HepG2 (cell line): ENCODE measurements around the gene FGF19. TPM values are rescaled to one million over a fixed set of nuclear protein-coding genes. Genes with fewer than 3 reads are reported as not detected.

ENCODE experiments used
- BHLHE40 ChIP-seq: IDR thresholded peaks from 2 replicates; pipeline ENCODE4 v1.6.1; 2011; ENCODE audit warnings: low read length, improper control_type of control experiment
- CCDC6 ChIP-seq: sonication (generic); formaldehyde crosslinking; IDR thresholded peaks from 2 replicates; pipeline ENCODE4 v1.8.1; 2022; ENCODE audit warnings: mild to moderate bottlenecking, missing genetic modification reagents, moderate library complexity
- DR1 ChIP-seq: sonication (generic); formaldehyde crosslinking; IDR thresholded peaks from 2 replicates; pipeline ENCODE4 v1.8.0; 2021; ENCODE audit warnings: mild to moderate bottlenecking, missing genetic modification reagents, inconsistent platforms
- HOXA9 ChIP-seq: sonication (generic); formaldehyde crosslinking; IDR thresholded peaks from 2 replicates; pipeline ENCODE4 v1.8.1; 2022; ENCODE audit warnings: missing genetic modification reagents, mild to moderate bottlenecking, moderate library complexity, borderline replicate concordance
- MAFF ChIP-seq: IDR thresholded peaks from 2 replicates; pipeline ENCODE4 v1.6.1; 2011; ENCODE audit warnings: low read depth, low read length, improper control_type of control experiment
- NCOR1 ChIP-seq: fragments of 200-600 bp; sonication (generic); IDR thresholded peaks from 2 replicates; pipeline ENCODE4 v1.7.0; 2017; ENCODE audit warnings: antibody characterized with exemption, low read length, borderline replicate concordance
- NR0B2 ChIP-seq: sonication (generic); formaldehyde crosslinking; IDR thresholded peaks from 2 replicates; pipeline ENCODE4 v1.4.0; 2020; ENCODE audit warnings: mild to moderate bottlenecking, missing genetic modification reagents
- PPARG ChIP-seq: conservative IDR thresholded peaks from 2 replicates; pipeline ENCODE4 v1.6.1; 2016; ENCODE audit warnings: missing biosample characterization, missing genetic modification reagents
- PRPF4 ChIP-seq: fragments of 200-400 bp; formaldehyde crosslinking; IDR thresholded peaks from 2 replicates; pipeline ENCODE4 v1.6.1; 2016; ENCODE audit warnings: low read length, low read depth; ENCODE audit not compliant: poor library complexity, severe bottlenecking
- REST ChIP-seq, 2 experiments: IDR thresholded peaks; 2 replicates each; pipeline ENCODE4 v1.6.1; 2011 to 2012; ENCODE audit warnings: low read length in 2 of 2, borderline replicate concordance in 1 of 2, low read depth in 1 of 2, mild to moderate bottlenecking in 1 of 2, moderate library complexity in 1 of 2
- SNAI1 ChIP-seq: sonication (generic); formaldehyde crosslinking; IDR thresholded peaks from 2 replicates; pipeline ENCODE4 v1.5.0; 2020; ENCODE audit warnings: mild to moderate bottlenecking, missing genetic modification reagents, borderline replicate concordance
- SNRNP70 ChIP-seq: fragments of 200-400 bp; formaldehyde crosslinking; IDR thresholded peaks from 2 replicates; pipeline ENCODE4 v1.6.1; 2017; ENCODE audit warnings: mild to moderate bottlenecking, low read depth, low read length, moderate library complexity
- SOX5 ChIP-seq: IDR thresholded peaks from 2 replicates; pipeline ENCODE4 v1.6.1; 2016; ENCODE audit warnings: borderline replicate concordance
- TEAD2 ChIP-seq: sonication (generic); formaldehyde crosslinking; IDR thresholded peaks from 2 replicates; pipeline ENCODE4 v1.9.0; 2021; ENCODE audit warnings: missing genetic modification reagents
- ZNF260 ChIP-seq: sonication (generic); formaldehyde crosslinking; IDR thresholded peaks from 2 replicates; pipeline ENCODE4 v1.4.0; 2020; ENCODE audit warnings: missing genetic modification reagents, low read depth, mild to moderate bottlenecking, borderline replicate concordance
- ZNF264 ChIP-seq: sonication (generic); formaldehyde crosslinking; IDR thresholded peaks from 2 replicates; pipeline ENCODE4 v1.4.0; 2020; ENCODE audit warnings: missing genetic modification reagents
- ZNF362 ChIP-seq: sonication (generic); formaldehyde crosslinking; IDR thresholded peaks from 2 replicates; pipeline ENCODE4 v1.4.0; 2020; ENCODE audit warnings: missing genetic modification reagents, mild to moderate bottlenecking, borderline replicate concordance
- ZNF451 ChIP-seq: sonication (generic); formaldehyde crosslinking; IDR thresholded peaks from 2 replicates; pipeline ENCODE4 v1.5.0; 2020; ENCODE audit warnings: mild to moderate bottlenecking, missing genetic modification reagents
- ZNF564 ChIP-seq: sonication (generic); formaldehyde crosslinking; IDR thresholded peaks from 2 replicates; pipeline ENCODE4 v1.8.1; 2023; ENCODE audit warnings: mild to moderate bottlenecking, missing genetic modification reagents
- ZNF615 ChIP-seq: sonication (generic); formaldehyde crosslinking; IDR thresholded peaks from 2 replicates; pipeline ENCODE4 v1.5.0; 2020; ENCODE audit warnings: mild to moderate bottlenecking, missing genetic modification reagents, borderline replicate concordance
- ZNF770 ChIP-seq: sonication (generic); formaldehyde crosslinking; IDR thresholded peaks from 2 replicates; pipeline ENCODE4 v1.5.0; 2020; ENCODE audit warnings: mild to moderate bottlenecking, missing genetic modification reagents
- ZNF878 ChIP-seq: sonication (generic); formaldehyde crosslinking; IDR thresholded peaks from 2 replicates; pipeline ENCODE4 v1.8.1; 2023; ENCODE audit warnings: mild to moderate bottlenecking, missing genetic modification reagents, moderate library complexity
- polyA plus RNA-seq, 8 experiments: library from polyadenylated mRNA; depleted of rRNA in 3 of 8; stranded (reverse) in 7 of 8; unstranded in 1 of 8; fragments of >200 nt; fragmentation: Illumina TruSeq in 4 of 8; extraction: Trizol in 4 of 8; gene quantifications; 2 replicates each; pipeline versions ENCODE4 v1.2.1 to v1.2.3, GENCODE V29; 2011 to 2016; ENCODE audit warnings: low read depth in 4 of 8, missing spikeins in 1 of 8, mixed read lengths in 1 of 8; ENCODE audit not compliant: insufficient read depth in 1 of 8
- total RNA-seq, 5 experiments: library from RNA; depleted of rRNA; stranded (reverse); fragments of >200 nt; fragmentation: Illumina TruSeq; extraction: Trizol; gene quantifications; 2 replicates each; pipeline ENCODE4 v1.2.3, GENCODE V29; 2016; ENCODE audit warnings: low read depth in 1 of 5

FGF19 gene
- total and polyA plus RNA-seq, 2 of the 13 experiments (the other 11 are each of a cell fraction or from before 2014, with no cell fraction given), result 0.07 TPM; not detected in 1

- TF ChIP-seq REST (IDR thresholded peaks at IDR 0.05; ENCODE audit: borderline replicate concordance in 1 of 2, low read depth in 1 of 2, low read length in 2 of 2) (no peak), HOXA9 (no peak), NR0B2 (CRISPR knock-in tag) (no peak), ZNF264 (peak; percentile 79; the same call in 1 of the 2 replicates), PPARG (CRISPR knock-in tag) (peak; percentile 60), ZNF260 (CRISPR knock-in tag) (no peak), PRPF4 (no peak), DR1 (CRISPR knock-in tag) (no peak; the same call in 1 of the 2 replicates), ZNF564 (CRISPR knock-in tag) (no peak), ZNF451 (CRISPR knock-in tag) (peak; percentile 49; the same call in 1 of the 2 replicates), BHLHE40 (peak; percentile 93), CCDC6 (CRISPR knock-in tag) (peak; percentile 74; the same call in 1 of the 2 replicates), SOX5 (CRISPR knock-in tag) (peak; percentile 78; the same call in 1 of the 2 replicates), ZNF362 (no peak; the same call in 1 of the 2 replicates), MAFF (no peak), NCOR1 (peak; percentile 71; the same call in 1 of the 2 replicates), TEAD2 (no peak), SNRNP70 (no peak), ZNF770 (CRISPR knock-in tag) (peak; percentile 60), ZNF615 (CRISPR knock-in tag) (no peak), SNAI1 (no peak), ZNF878 (CRISPR knock-in tag) (peak; percentile 89)
Measured at GRCh38 chr11:69654660-69655478, 49.0 kb downstream of the FGF19 start (continued).
